Fibroblast of skin of right biceps (primary cell): ENCODE data around the gene GJC2.

Experiments used
- DNase-seq: peaks from one replicate; pipeline ENCODE4 v3.0.0-alpha.2; 2013

Gene GJC2

DNA sequence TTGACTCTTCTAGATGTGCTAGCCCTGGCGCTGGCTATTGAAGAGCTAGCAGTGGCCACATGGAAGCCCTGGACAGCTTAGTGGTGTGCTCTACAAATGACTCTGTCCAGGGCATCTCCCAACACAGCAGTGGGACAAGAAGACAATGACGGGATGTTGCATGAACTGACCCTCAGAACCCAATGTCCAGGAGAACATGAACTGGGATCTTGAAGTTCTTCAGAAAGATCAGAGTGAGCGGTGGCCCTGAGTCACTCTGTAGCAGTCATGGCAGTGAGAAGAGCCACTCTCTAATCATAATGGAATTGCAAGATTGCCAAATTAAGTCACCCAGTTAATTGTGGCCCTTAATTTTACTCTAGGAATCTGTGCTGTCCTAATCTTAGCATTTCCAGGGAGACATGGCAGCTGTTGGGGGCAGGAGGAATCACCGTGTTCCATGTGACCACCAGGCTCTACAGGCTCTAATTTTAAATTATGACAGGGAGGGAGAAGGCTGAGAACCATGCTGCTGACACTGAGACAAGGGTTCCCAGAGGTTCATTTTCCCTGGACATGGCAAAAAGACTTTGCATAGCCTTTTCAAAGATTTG lies 47.9 kb downstream of the GJC2 start:
- no peak for DNase-seq

DNA sequence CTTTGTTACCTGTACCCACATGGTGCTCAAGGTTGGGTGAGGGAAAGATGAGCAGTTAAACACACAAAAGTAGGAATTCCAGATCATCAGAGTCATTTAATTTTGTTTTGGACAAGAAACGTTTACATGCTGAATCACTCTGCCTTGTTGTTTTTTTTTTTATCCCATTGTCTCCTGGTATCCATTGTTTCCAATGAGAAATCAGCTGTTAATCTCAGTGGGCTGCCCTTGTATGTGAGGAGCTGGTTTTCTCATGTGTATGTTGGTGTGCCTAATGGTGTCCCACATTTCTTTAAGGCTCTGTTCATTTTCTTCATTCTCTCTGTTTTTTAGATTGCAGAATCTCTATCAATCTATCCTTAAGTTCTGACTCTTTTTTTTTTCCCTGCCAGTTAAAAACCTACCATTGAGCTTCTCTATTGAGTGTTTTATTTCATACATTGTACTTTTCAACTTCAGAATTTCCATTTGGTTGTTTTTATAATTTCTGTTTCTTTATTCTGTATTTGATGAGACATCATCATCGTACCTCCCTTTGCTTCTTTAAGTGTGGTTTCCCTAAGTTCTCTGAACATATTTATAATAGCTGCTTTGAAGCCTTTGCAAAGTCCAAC lies 49.4 kb downstream of the GJC2 start:
- DNase-seq = peak; percentile 3

DNA sequence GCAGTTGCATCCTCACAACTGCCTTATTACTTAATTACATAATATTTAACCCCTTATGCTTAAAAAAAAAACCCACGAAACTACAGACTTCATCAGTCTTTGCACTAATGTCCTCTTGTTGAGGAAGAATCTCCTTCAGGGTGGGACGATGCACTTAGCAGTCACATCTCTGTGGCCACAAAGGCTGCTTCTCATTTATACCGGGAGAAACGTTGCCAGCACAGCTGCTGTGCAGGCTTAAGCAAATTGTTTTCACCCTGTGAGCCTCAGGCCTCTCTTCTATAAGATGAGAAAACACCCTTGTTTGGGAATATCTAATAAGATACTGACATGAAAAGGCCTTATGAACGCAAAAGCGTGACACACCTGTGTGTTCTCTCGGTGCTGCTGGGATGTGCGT lies 55.2 kb downstream of the GJC2 start:
- DNase-seq = no peak

DNA sequence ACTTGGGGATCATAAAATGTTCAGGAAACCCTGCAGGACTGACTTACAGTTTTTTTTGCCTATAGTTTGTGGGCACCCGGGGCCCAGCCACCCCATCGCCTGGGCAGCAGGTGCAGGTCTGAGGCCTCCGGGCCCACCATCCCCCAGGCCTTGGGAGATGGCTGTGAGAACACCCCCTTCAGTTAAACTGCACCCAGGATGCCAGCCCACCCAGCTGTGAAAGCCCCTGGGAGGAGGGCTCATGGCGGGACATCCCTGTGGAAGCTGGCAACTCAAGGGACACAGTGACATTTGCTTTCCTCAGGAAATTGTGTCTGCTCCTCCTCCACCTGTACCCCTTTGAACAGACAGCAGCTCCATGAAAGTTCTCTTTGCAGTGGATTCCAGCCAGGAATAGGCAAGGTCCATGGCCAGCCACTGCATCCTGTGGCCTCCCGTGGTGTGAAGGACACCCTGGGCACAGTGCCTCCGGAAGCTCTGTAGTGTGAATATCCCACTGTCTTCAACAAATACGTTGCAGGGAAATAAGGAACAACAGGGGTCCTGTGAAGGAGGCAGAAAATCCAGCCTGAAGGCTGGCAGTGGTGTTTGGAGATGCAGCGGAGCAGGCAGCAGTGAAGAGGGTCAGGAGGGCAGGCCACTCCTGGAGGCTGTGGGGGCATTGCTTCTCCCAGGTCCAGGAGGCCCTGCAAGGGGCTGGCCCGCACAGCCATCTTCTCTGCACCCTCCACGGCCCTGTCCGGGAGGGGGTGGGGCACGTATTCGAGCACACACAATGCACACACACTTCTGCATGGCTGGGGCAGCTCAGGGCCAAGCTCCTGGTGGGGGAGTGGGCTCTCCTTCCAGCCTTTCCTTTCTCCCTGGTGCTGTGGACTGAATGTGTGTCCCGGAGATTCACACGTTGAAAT lies 56.1 kb downstream of the GJC2 start:
- DNase-seq = no peak

DNA sequence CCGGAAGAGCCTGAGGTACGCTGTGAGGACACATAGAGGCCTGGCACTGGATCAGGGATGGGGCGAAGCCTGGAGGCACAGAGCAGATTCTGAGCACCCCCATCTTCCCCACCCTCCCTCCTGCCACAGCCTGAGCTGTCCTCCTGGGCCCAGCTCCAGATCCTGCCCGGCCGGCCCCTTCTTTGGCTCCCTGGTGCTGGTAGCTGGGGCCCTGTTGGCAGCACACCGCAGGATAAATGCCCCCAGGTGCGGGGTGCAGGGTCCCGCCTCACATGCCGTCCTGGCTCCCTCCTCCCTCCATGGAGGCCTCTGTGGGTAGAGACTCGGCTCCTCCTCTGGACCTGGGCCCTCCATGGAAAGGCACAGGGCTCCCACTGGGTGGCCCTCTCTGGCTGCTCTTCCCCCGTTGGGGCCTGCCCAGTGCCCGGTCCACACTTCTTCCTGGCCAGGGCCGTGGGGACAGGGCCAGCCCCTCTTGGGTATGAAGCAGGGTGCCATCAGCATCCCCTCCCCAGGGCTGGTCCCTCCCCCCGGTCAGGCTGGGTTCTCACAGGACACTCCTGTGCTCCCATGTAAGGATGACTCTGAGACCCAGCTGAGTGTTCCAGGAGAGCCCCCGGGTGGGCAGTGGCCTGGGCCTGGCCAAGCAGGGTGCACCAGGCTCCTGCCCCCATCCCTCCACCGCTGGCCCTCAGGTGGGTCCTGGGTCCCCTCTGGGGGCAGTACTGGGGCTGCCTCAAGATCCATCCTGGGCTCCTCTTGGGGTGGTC lies 57.0 kb downstream of the GJC2 start:
- no peak for DNase-seq

DNA sequence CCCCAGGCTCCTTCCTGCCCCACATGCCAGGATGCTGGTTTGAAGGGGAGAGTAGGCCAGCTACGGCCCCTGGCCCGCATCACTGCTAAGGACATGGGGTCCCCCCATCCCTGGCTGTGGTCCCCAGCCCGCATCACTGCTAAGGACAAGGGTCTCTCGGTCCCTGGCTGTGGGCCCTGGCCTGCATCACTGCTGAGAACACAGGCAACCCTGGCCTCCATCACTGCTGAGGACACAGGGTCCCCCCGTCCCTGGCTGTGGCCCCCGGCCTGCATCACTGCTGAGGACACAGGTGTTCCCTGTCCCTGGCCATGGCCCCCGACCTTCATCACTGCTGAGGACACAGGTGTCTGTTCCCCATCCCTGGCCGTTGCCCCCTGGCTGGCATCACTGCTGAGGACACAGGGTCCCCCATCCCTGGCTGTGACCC lies 57.7 kb downstream of the GJC2 start:
- no peak for DNase-seq

DNA sequence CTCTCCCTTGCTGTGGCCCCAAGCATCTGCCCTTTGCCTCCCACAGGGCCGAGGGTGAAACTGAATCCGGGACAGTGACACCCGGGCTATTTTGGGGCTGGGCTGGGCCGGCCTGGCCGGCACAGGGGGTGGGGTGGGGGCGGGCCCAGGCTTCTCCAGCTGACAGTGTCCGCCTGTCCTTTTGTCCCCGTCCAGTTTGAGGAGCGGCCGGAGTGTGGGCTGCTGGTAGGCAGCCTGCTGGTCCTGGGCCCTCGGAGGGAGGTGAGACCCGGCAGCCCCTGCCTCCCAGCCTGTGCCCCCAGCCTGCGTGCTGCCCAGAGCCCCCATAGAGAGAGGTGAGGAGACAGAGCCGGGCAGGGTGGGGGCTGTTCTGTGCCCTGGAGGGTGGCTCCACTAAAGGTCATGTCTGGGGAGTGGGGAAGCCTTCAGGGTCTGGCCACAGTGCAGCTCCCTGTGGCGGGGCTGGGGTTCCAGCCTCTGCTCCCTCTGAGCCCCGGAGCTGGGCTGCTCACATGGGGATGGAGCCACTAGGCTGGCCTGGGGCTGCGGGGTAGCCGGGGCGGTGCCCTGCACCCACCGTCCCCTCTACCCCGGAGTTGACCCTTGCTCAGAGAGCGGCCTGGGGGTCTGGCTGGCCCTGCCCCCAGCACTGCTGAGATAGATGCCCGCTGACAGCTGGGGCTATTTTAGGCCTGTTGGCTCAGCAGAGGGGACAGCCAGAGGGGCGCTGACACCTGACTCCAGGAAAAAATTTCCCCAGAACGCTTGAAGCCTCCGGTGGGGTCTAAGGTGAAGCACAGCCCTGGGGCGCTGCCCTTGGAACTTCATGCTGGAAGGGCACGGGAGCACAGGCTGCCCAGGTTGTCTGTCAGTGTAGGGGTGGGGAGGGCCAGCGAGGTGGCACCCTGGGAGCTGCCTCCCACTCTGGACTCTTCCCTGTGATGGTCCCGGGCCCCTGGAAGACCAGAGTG lies 58.4 kb downstream of the GJC2 start, which contains the start of gene OBSCN:
TSS of gene OBSCN (plus strand) at position 194 of the 971 bp plus-strand sequence. CDS start 3,740 bp downstream, outside the sequence.
- DNase-seq = no peak

DNA sequence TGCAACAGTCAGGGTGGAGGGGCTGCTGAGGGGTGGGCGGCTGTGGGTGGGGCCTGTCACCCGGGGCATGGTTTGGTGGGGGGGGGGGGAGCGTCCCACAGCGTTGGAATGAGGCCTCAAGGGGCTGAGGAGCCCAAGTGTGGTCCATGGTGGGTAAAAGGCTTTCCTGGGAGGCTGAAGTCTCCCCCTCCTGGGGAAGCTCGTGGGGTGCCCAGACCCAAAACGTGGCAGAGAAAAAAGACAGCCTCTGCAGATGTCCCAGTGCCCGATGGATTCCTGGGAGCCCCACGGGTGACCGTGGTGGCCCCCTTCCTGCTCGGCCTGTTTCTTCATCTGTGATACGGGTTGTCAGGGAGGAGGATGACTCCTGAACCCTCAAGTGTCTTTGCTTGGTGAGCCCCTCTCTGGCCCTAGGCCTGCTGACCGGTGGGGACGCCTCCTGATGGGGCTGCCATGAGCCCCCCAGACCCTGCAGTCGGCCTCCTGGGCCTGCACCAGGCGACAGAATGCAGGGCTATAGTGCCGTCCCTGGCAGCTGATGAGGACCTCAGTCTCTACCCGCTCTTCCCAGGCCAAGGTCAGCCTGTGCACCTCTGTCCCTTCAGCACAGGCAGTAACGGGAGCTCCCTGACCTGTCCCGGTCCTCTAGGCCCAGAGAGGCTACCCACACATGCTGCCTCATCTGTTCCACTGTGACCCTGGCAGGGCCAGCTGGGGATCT lies 59.3 kb downstream of the GJC2 start:
- DNase-seq = no peak
